HG03135 (cell line): ENCODE measurements around the gene JADE3.
"Not testable (repeated sequence)": the region's sequence is repeated elsewhere in the genome, so short reads cannot be mapped to it uniquely, and the experiment has no call there.

Source experiments
- ATAC-seq: cut with Tn5 transposase; IDR thresholded peaks from one replicate; pipeline ENCODE4 v1.9.1; 2021; ENCODE audit warnings: mild to moderate bottlenecking, moderate library complexity; ENCODE audit not compliant: unreplicated experiment

The JADE3 gene

DNA sequence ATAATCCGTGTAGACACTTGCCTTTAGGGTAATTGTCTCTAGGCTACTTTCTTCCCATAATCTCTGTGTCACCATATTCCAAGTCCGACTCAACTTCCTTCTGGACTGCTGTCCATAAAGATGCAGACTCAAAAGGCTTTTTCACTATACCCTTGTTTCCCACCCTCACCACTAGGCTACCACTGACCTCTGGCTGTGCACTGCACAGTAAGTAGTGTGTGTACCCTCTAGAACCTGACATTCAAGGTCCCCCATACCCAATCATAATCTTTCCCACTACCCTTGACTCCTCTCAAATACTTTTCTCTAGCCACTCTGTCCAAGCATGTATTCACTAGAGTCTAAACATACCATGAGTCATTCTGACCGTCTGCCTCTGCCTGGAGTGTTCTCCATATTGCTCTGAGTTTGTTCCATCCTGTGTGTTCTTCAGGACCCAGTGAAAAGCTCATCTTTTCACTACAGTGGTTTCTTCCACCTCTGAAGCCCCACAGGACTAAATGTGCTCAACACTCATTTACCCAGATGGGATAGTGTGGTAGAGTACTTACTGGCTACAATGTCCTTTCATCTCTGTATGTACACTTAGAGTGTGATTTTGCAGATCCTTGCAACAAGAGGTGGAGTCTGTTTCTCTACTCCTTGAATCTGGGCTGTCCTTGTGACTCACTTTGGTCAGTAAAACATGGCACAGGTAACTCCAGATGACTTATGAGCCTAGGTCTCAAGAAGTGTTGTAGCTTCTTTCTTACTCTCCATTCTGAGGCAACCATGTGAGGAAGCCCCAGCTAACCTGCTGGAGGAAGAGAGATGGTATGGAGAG lies 17.4 kb downstream of the JADE3 start:
- ATAC-seq: no peak

DNA sequence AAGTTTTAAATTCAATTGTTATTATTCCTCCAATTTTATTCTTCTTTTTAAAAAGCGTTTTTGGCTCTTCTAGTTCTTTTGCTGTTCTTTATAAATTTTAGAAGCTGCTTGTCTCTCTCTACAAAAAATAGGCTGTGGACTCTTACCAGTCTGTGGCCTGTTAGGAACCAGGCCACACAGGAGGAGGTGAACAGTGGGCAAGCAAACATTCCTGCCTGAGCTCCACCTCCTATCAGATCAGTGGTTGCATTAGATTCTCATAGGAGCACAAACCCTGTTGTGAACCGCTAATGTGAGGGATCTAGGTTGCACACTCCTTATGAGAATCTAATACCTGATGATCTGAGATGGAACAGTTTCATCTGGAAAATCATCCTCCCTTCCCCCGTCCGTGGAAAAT lies 23.1 kb downstream of the JADE3 start:
- ATAC-seq: no peak

DNA sequence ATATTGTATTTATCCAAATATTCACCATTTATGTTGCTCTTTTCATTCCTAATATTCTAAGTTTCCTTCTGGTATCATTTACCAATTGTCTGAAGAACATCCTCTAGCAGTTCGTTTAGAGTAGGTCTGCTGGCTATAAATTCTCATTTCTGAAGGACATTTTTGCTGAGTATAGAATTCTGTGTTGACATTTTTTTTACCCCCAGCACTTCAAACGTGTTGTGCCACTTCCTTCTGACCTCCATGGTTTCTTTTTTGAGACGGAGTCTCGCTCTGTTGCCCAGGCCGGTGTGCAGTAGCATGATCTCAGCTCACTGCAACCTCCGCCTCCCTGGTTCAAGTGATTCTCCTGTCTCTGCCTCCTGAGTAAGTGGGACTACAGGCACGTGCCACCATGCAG lies 26.4 kb downstream of the JADE3 start:
- no peak for ATAC-seq

DNA sequence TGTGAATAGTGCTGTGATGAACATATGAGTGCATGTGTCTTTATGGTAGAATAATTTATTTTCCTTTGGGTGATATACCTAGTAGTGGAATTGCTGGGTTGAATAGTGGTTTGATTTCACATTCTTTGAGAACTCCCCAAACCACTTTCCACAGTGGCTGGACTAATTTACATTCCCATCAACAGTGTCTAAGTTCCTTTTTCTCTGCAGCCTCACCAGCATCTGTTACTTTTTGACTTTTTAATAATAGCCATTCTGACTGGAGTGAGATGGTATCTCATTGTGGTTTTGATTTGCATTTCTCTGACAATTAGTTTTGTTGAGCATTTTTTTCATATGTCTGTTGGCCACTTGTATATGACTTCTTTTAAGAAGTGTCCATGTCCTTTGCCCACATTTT lies 29.1 kb downstream of the JADE3 start:
- ATAC-seq: no peak

DNA sequence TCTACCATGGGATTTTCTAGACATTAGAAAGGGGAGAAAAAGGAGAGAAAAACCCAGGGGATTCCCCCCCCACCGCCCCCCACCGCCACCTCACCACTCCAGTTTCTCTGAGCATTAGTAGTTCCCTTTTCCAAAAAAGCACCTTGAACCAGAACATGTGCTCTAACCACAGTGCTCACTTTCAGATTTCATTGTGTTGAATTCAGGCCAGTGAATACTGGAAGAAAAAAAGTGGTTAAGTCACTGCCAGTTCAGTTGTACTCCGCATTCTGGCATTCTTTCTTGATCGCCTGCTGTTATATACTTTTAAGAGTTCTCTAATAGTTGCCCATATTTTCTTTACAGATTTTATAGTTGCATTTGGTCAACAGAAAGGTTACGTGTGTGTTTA lies 40.9 kb downstream of the JADE3 start:
- ATAC-seq: peak; percentile 56

DNA sequence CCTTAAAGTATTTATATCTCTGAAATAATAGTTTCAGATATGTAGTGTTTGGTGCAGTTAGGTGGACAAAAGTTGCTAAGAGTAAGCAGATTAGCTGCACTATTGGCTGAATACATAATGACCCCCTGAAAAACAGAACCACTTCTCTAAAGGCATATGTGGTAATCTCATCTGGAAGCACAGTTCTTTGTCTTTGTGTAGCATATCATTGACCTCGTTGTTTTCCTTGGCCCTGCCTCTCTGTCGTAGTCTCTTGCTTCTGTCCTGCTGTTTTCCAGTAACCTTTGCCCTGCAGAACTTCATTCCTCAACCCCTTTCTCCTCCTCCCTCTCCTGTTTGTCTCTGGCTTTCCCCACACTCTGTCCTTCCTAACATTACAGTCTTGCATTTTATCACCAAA lies 41.4 kb downstream of the JADE3 start:
- ATAC-seq: peak; percentile 63

DNA sequence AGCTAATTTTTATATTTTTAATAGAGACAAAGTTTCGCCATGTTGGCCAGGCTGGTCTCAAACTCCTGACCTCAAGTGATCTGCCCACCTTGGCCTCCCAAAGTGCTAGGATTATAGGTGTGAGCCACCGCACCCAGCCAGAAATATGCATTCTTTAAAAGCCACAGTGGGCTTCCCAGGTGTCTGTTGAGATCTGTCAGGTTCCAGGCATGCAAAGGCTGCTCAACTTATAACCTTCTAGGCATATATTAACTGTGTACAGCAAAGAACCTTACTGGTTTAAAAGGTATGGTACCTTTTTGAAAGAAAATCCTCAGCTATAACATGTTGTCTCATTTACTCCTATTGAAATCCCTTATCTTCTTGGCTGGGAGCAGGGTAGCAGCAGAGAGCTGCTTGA lies 42.5 kb downstream of the JADE3 start:
- no peak for ATAC-seq

DNA sequence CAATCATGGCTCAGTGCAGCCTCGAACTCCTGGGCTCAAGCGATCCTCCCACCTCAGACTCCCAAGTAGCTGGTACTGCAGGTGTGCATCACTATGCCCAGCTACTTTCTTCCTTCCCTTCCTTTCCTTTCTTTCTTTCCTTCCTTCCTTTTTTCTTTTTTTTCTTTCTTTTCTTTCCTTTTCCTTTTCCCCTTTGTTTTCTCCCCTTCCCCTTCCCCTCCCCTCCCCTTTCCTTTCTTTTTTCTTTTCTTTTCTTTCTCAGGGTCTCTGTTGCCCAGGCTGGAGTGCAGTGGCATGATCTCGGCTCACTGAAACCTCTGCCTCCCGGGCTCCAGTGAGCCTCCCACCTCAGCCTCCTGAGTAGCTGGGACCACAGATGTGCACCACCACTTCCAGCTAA lies 44.4 kb downstream of the JADE3 start:
- ATAC-seq: not testable (repeated sequence)

DNA sequence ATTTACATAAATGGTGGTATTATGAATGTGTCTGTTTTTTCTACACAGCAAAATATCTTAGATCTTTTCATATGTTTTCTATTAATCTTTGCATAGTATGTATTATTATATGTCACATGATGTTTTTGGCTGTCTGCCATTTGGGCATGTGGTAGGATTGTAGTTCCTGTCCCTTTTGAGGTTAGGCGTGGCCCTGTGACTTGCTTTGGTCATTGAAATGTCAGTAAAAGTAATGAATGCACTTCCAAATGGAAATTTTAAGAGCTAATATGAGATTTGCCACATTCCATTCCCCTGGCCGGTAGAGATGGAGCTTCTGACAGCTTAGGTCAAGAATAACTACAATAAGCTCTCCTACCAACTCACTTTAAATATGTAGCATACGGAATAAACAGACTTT lies 45.1 kb downstream of the JADE3 start:
- ATAC-seq: no peak

DNA sequence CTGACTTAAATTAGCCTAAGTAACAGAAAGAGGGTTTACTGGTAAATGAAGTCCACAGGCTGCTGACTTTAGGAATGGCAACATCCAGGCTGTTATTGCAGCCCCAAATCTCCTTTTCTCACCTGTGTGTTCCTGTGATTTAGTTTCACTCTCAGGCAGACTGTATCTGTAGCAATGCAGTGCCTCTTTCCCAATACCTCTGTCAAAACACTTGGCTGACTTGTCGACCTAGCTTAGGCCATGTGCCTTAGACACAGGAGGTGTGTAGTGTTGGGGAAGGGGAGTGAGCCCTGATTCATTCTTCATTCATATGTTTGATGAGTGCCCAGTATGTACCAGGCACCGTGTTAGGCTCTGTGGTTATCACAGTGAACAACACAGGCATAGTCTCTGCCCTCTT lies 46.9 kb downstream of the JADE3 start:
- no peak for ATAC-seq

DNA sequence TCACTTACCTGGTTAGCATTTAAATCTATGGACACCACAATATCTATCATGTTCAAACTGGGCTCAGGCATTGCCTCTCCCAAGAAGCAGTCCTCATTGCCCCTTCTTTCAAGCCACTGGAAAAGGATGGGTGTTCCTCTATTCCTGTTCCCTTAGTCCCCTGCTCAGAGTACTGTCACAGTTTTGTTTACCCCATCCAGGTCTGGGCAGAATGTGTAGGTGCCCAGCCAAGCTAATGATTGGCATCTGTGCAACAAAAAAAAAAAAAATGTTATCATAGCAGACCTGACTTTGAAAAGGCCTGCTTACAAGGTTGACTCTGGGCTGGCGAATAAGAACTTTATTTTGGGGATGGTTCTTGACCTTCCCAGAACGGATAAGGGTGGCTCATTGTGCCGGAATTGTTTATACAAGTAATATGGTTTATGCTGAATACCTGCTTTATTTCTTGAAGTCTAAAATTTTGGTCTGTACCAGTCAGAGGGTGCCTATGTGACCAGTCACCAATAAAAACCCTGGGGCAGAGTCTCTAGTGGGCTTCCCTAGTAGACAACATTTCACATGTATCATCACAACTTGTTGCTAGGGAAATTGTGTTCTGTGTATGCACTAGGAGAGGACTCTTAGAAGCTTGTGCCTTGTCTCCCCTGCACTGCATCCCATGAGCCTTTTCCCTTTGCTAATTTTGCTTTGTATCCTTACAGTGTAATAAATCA lies 47.9 kb downstream of the JADE3 start:
- ATAC-seq: no peak

DNA sequence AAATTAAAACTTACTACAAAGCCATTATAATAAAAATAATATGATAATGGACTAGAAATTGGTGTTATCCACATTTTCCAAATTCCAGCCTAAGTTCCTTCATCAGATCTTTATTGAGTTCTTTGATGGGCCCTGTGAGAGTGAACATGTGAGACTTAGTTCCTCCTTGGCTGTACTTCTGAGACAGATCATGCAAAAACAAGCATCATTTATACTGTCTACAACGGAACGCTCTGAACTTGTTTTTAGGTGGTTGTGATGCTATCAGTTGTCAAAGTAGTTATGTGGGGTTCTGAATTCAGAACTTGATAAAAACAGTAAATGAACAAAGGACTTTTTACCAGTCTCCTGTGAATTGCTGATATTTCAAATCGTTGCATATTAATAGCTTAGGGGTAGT lies 48.9 kb downstream of the JADE3 start:
- ATAC-seq: no peak

DNA sequence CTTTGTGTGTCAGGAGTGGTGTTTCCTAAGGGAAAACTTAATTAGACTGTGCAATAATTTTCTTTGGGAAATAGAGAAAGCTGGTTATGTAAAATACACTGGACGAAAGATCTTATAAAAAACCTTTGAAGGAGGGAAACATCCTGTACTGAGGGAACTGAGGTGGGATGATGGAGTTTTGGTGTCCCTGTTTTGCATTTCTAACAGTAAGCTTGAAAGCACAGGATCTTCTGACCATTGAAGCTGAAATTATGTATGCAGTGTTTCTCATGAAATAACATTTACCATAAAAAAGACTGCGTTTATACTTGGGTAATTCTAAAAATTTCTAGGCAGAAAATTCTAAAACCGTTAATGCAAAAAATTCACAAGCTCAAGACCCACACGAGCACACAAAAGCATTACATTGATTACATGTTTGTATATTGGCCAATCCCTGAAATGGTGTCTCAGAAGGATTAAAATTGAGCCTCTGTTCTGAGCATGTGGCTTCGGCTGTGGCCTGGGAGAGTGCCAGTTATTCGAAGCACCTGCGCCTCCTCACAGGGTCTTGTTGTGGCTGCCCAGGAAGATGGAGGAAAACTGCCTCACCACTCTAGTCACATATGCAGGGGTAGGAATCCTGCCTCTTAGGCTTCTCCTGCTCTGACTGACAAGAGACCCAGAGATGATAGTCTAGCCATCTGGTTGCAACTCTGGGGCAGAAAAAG lies 49.5 kb downstream of the JADE3 start:
- ATAC-seq: no peak

DNA sequence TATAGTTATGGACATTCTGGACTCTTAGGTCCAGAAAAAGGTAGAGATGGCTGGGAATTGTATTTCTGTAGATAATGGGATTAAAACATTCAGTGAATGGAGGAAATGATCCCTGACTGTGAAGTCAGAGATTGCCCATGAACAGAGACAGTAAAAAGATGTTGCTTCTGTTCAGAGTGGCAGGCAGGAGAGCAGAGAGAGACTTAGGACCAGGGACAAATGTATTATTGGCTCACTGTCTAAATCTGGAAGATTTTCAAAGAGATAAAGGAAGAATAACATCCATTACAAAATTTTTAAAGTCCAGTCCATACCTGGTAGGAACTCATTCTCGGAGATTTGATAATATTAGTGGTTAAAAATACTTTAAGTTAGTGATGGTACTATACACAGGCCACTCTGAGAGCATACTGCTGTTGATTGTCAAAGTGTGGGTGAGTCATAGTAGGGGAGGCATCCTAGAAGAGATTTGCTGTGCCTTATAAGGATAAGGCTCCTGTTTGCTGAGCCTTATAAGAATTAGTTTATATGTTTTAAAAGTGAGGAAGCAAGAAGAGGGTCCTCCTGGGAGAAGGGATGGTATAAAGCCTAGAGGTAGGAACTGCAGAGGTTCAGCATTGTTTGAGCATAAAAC lies 53.0 kb downstream of the JADE3 start:
- ATAC-seq: no peak

DNA sequence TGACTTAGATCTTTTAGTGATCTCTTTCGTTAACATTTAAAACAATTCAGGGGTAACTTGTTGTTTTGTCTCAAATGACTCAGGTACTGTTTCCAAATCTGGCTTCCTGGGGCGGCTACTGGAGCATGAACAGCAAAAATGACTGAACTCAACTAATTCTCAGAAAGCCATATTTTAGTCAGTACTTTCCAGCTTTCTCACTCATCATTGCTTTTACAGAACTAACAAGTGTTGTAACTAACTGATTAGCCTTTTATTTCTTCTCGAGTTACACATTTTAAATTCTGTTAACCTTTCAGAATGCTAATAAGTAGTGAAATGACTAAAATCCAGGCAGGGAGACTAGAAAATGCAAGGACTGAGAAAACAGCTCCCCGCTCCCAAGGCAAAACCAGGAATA lies 55.3 kb downstream of the JADE3 start:
- peak; percentile 76 for ATAC-seq

DNA sequence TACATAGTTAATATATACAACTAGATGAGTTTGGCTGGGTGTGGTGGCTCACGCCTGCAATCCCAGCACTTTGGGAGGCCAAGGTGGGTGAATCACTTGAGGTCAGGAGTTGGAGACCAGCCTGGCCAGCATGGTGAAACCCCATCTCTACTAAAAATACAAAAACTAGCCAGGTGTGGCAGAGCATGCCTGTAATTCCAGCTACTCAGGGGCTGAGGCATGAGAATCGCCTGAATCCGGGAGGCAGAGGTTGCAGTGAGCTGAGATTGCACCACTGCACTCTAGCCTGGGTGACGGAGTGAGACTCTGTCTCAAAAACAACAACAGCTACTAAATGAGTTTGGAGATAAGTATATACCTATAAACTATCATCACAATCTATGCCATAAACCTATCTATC lies 64.8 kb downstream of the JADE3 start:
- not testable (repeated sequence) for ATAC-seq

DNA sequence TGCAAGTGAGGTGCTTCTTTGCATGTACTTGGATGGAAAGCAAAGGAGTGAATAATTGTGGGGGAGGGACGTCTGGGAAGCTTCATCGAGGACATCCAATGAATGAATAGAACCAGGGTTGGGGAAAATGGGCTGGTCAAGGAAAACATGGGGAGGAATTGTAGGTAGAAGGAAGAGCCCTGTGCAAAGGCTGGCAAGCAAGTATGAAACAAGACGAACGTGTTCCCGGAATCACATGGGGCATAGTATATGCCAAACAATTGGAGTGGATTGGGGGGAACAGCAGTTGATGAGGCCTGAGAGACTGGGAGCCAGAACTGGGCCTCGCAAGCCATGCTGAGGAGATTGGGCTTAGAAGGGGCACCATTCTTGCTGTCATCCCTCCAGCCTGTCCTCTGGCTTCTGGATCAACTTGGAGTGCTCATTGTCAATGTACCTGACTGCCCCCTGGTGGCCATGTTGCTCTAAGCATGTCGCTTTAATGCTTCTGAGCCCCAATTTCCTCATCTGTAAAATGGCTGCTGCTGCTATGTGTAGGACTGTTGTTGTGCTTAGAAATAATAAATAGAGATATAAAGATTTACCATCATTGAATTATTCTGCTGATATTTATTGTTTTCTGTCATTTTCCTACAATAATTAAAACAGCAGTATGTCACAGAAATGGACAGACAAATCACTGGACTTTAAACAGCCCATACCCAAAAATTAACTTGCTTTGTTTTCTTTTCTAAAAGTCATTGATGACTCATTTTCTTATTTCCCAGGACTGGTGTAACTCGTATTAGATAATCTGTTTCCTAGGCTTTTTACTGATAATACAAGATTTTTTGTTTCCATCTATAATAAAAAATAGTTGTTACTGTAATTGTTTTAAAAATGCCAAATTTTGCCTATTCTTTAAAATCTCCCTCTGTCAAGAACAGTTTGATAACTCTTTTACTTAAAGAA lies 66.4 kb downstream of the JADE3 start:
- peak; percentile 75 for ATAC-seq

DNA sequence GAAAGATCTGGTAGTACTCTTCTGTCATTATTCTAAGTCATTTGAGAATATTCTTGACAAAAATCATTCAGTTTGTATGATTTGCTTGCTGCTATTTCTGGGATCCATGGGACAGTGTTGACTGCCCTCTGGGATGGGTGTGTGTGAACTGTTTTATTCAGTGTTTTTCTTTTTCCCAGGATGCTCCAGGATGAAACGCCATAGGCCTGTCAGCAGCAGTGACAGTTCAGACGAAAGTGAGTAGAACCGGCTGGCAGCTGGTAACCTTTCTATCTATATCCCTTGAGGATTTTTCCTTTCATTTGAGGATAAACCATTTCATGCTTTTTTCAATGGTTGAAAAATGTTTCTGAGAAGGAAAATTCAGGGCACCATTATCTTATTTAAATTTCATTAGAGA lies 72.5 kb downstream of the JADE3 start:
- ATAC-seq: no peak

DNA sequence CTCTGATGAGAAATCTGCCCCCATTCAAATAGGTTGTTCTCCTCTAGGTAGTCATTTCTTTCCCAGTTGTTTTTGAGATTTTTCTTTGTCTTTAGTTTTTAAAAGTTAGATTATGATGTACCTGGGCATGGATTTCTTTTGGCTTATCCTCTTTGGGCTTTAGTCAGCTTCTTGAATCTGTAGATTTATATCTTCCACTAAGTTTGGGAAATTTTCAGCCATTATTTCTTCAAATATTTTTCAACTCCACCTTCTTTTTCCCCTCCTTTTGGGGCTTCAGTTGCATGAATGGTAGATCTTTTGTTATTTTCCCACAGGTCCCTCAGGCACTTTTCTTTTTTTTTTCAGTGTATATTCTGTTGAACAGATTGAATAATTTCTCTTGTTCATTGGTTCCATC lies 77.3 kb downstream of the JADE3 start:
- ATAC-seq: no peak

DNA sequence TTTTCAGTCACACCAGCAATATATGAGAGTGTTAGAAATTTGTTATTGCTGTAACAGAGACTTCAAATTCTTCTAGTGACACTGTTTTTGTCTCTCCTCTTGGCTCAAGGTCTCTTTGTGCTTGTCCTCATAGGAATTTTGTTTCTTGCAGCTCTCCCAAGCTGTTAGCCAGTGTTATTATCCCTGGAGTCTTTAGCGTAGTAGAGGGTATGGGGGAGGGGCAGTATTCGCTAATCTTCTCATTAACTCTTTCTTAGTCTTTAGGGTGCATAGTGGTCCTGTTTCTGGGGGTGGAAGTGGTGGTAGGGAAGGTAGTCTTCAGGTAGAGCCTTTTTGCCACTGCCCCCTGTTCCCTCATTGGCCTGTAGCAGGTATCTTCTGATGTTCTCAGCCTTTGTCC lies 79.4 kb downstream of the JADE3 start:
- ATAC-seq: no peak
